Cerebellar cortex (tissue), 1 donor: ENCODE data around the gene CRMP1.
"Not testable (repeated sequence)": the region's sequence is repeated elsewhere in the genome, so short reads cannot be mapped to it uniquely, and the experiment has no call there.

Experiments used
- DNase-seq: peaks from one replicate; pipeline ENCODE4 v3.0.0-alpha.2; 2015; ENCODE audit warnings: low spot score

CRMP1 gene

GRCh38 chr4:5822619-5823018, 70.3 kb downstream of the CRMP1 start:
- DNase-seq, result no peak

- no peak for DNase-seq
Measured at GRCh38 chr4:5821665-5822358, 71.1 kb downstream of the CRMP1 start.

GRCh38 chr4:5816851-5817375, 76.0 kb downstream of the CRMP1 start:
- DNase-seq, result no peak

- DNase-seq, result no peak
Measured at GRCh38 chr4:5816101-5816500, 76.8 kb downstream of the CRMP1 start.

- no peak for DNase-seq
Measured at GRCh38 chr4:5815641-5816040, 77.2 kb downstream of the CRMP1 start.

GRCh38 chr4:5814421-5814820, 78.5 kb downstream of the CRMP1 start:
- DNase-seq, result no peak

GRCh38 chr4:5813882-5814255, 79.0 kb downstream of the CRMP1 start:
- no peak for DNase-seq

- peak; percentile 71 for DNase-seq
Measured at GRCh38 chr4:5812506-5813229, 80.2 kb downstream of the CRMP1 start.

- not testable (repeated sequence) for DNase-seq
Measured at GRCh38 chr4:5812057-5812456, 80.8 kb downstream of the CRMP1 start.

GRCh38 chr4:5810770-5811430, 82.0 kb downstream of the CRMP1 start:
- DNase-seq, result no peak

GRCh38 chr4:5810151-5810550, 82.7 kb downstream of the CRMP1 start:
- no peak for DNase-seq

GRCh38 chr4:5809216-5809776, 83.6 kb downstream of the CRMP1 start:
- no peak for DNase-seq

- no peak for DNase-seq
Measured at GRCh38 chr4:5808081-5808741, 84.7 kb downstream of the CRMP1 start.

- DNase-seq, result no peak
Measured at GRCh38 chr4:5805270-5805669, 87.6 kb downstream of the CRMP1 start.

- no peak for DNase-seq
Measured at GRCh38 chr4:5804656-5805055, 88.2 kb downstream of the CRMP1 start.

GRCh38 chr4:5802565-5802964, 90.3 kb downstream of the CRMP1 start:
- DNase-seq, result no peak

- DNase-seq, result no peak
Measured at GRCh38 chr4:5801696-5802095, 91.2 kb downstream of the CRMP1 start.

GRCh38 chr4:5800496-5800895, 92.4 kb downstream of the CRMP1 start:
- DNase-seq, result no peak

- DNase-seq, result no peak
Measured at GRCh38 chr4:5799406-5799805, 93.5 kb downstream of the CRMP1 start.

- DNase-seq, result no peak
Measured at GRCh38 chr4:5798946-5799345, 93.9 kb downstream of the CRMP1 start.

GRCh38 chr4:5798462-5798861, 94.4 kb downstream of the CRMP1 start:
- DNase-seq, result no peak

GRCh38 chr4:5797866-5798265, 95.0 kb downstream of the CRMP1 start:
- no peak for DNase-seq
